ENCODE data around the gene CACNA2D2.

CACNA2D2 gene

GRCh38 chr3:50495609-50496423 is 7.6 kb downstream of the CACNA2D2 start:
- H2AFZ ChIP-seq (ENCODE audit: low read length), result no peak overlapping the region

GRCh38 chr3:50494126-50494525 is 9.3 kb downstream of the CACNA2D2 start:
- Histone ChIP-seq H3K9ac (ENCODE audit: low read length) (no peak overlapping the region), H3K4me2 (ENCODE audit: low read length) (no peak overlapping the region)

More at GRCh38 chr3:50495609-50496423, 7.6 kb downstream of the CACNA2D2 start:
- no peak for TF ChIP-seq CTCF (IDR thresholded peaks at IDR 0.05; ENCODE audit: low read length)
- no peak for TF ChIP-seq EZH2 (IDR thresholded peaks at IDR 0.05; ENCODE audit: borderline replicate concordance, low read length)
- Histone ChIP-seq H3K9ac (ENCODE audit: low read length) (no peak overlapping the region), H3K27ac (ENCODE audit: low read depth, low read length, poor library complexity, severe bottlenecking) (no peak overlapping the region), H3F3A (ENCODE audit: insufficient read depth, low read length) (no peaks in the 10 kb centered on the region), H3K4me3 (ENCODE audit: low read depth, low read length, poor library complexity, severe bottlenecking) (no peak overlapping the region), H3K36me3 (ENCODE audit: insufficient read depth, low read length) (no peaks in the 10 kb centered on the region), H3K79me2 (ENCODE audit: insufficient read depth, low read length) (no peaks in the 10 kb centered on the region), H3K27me3 (ENCODE audit: insufficient read depth, low read length) (no peaks in the 10 kb centered on the region; the same call in 1 of the 2 replicates), H3K4me2 (ENCODE audit: low read length) (no peak overlapping the region), H3K9me3 (ENCODE audit: low read length) (no peaks in the 10 kb centered on the region), H4K20me1 (ENCODE audit: insufficient read depth, low read length) (no peaks in the 10 kb centered on the region), H3K4me1 (ENCODE audit: insufficient read depth, low read length, severe bottlenecking) (no peaks in the 10 kb centered on the region), H3K9me2 (ENCODE audit: low read depth, low read length) (no peaks in the 10 kb centered on the region)

GRCh38 chr3:50493623-50494022 is 9.8 kb downstream of the CACNA2D2 start:
- no peaks in the 10 kb centered on the region for H3K4me1 ChIP-seq (ENCODE audit: insufficient read depth, low read length, severe bottlenecking)
- H3K27me3 ChIP-seq (ENCODE audit: insufficient read depth, low read length), result no peaks in the 10 kb centered on the region; the same call in 1 of the 2 replicates

More at GRCh38 chr3:50494126-50494525, 9.3 kb downstream of the CACNA2D2 start:
- TF ChIP-seq EZH2 (IDR thresholded peaks at IDR 0.05; ENCODE audit: borderline replicate concordance, low read length), result no peak
- no peak for TF ChIP-seq CTCF (IDR thresholded peaks at IDR 0.05; ENCODE audit: low read length)
- no peak overlapping the region for H2AFZ ChIP-seq (ENCODE audit: low read length)
- no peaks in the 10 kb centered on the region for H3K9me2 ChIP-seq (ENCODE audit: low read depth, low read length)
- no peaks in the 10 kb centered on the region for H3K79me2 ChIP-seq (ENCODE audit: insufficient read depth, low read length)
- no peaks in the 10 kb centered on the region for H3K9me3 ChIP-seq (ENCODE audit: low read length)
- no peak overlapping the region for H3K4me3 ChIP-seq (ENCODE audit: low read depth, low read length, poor library complexity, severe bottlenecking)
- H4K20me1 ChIP-seq (ENCODE audit: insufficient read depth, low read length), result no peaks in the 10 kb centered on the region
- no peaks in the 10 kb centered on the region; the same call in 1 of the 2 replicates for H3K27me3 ChIP-seq (ENCODE audit: insufficient read depth, low read length)
- H3K36me3 ChIP-seq (ENCODE audit: insufficient read depth, low read length), result no peaks in the 10 kb centered on the region
- no peaks in the 10 kb centered on the region for H3F3A ChIP-seq (ENCODE audit: insufficient read depth, low read length)
- H3K4me1 ChIP-seq (ENCODE audit: insufficient read depth, low read length, severe bottlenecking), result no peaks in the 10 kb centered on the region
- H3K27ac ChIP-seq (ENCODE audit: low read depth, low read length, poor library complexity, severe bottlenecking), result no peak overlapping the region

More at GRCh38 chr3:50493623-50494022, 9.8 kb downstream of the CACNA2D2 start:
- TF ChIP-seq CTCF (IDR thresholded peaks at IDR 0.05; ENCODE audit: low read length) (no peak), EZH2 (IDR thresholded peaks at IDR 0.05; ENCODE audit: borderline replicate concordance, low read length) (no peak)
- no peak overlapping the region for H3K27ac ChIP-seq (ENCODE audit: low read depth, low read length, poor library complexity, severe bottlenecking)
- no peaks in the 10 kb centered on the region for H4K20me1 ChIP-seq (ENCODE audit: insufficient read depth, low read length)
- H3K36me3 ChIP-seq (ENCODE audit: insufficient read depth, low read length), result no peaks in the 10 kb centered on the region
- no peak overlapping the region for H2AFZ ChIP-seq (ENCODE audit: low read length)
- H3K4me2 ChIP-seq (ENCODE audit: low read length), result no peak overlapping the region
- H3K4me3 ChIP-seq (ENCODE audit: low read depth, low read length, poor library complexity, severe bottlenecking), result no peak overlapping the region
- H3K9me3 ChIP-seq (ENCODE audit: low read length), result no peaks in the 10 kb centered on the region
- no peaks in the 10 kb centered on the region for H3K9me2 ChIP-seq (ENCODE audit: low read depth, low read length)
- no peaks in the 10 kb centered on the region for H3F3A ChIP-seq (ENCODE audit: insufficient read depth, low read length)
- no peaks in the 10 kb centered on the region for H3K79me2 ChIP-seq (ENCODE audit: insufficient read depth, low read length)
- H3K9ac ChIP-seq (ENCODE audit: low read length), result no peak overlapping the region

Measured in OCI-LY1 (cell line).